Subcutaneous adipose tissue (tissue), 4 donors: Measurements from ENCODE around the gene ESYT2. TPM values are rescaled to one million over a fixed set of nuclear protein-coding genes. Genes with fewer than 3 reads are reported as not detected.

Source experiments
- CTCF ChIP-seq: fragments of 450-650 bp; IDR thresholded peaks from one replicate; pipeline ENCODE4 v1.5.1; 2016; ENCODE audit warnings: low read depth, mild to moderate bottlenecking, control low read depth, antibody characterized with exemption, moderate library complexity
- total RNA-seq, 4 donors: library from RNA; depleted of rRNA; stranded (reverse); fragments of >200 nt; gene quantifications; one replicate each; pipeline ENCODE4 v1.1.0, GENCODE V29; 2016

ESYT2 gene
- total RNA-seq, 4 donors from 2014 or later: 86.2 to 124 (median 106) TPM

GRCh38 chr7:158751199-158751598 is 78.1 kb downstream of the ESYT2 start:
- no peak for TF ChIP-seq CTCF

GRCh38 chr7:158750702-158751101 is 78.6 kb downstream of the ESYT2 start:
- no peak for TF ChIP-seq CTCF

GRCh38 chr7:158749396-158749795 is 79.9 kb downstream of the ESYT2 start:
- TF ChIP-seq CTCF: no peak

- no peak for TF ChIP-seq CTCF
Observed at GRCh38 chr7:158748335-158748734, 81.0 kb downstream of the ESYT2 start.

- TF ChIP-seq CTCF: no peak
Observed at GRCh38 chr7:158747408-158747807, 81.9 kb downstream of the ESYT2 start.

- TF ChIP-seq CTCF: no peak
Observed at GRCh38 chr7:158746957-158747356, 82.4 kb downstream of the ESYT2 start.

GRCh38 chr7:158745057-158745715 is 84.1 kb downstream of the ESYT2 start:
- TF ChIP-seq CTCF: no peak
